K562 (cell line): Measurements from ENCODE around the gene VWA7. TPM values are rescaled to one million over a fixed set of nuclear protein-coding genes. Genes with fewer than 3 reads are reported as not detected.

Experiments used
- KLF16 ChIP-seq: IDR thresholded peaks from 2 replicates; pipeline ENCODE4 v1.6.1; 2016; ENCODE audit warnings: antibody characterized with exemption
- MLX ChIP-seq, 2 experiments: fragments of 450-650 bp in 1 of 2; sonication (generic) in 1 of 2; formaldehyde crosslinking; conservative IDR thresholded peaks; 2 replicates each; pipeline versions ENCODE4 v1.4.0 to v1.8.1; 2020 to 2022; ENCODE audit warnings: mild to moderate bottlenecking in 1 of 2, missing genetic modification reagents in 1 of 2
- NR2C1 ChIP-seq, 2 experiments: fragments of 450-650 bp; IDR thresholded peaks; 2 replicates each; pipeline ENCODE4 v1.6.1; 2017; ENCODE audit warnings: mild to moderate bottlenecking in 2 of 2, antibody characterized with exemption in 1 of 2, inconsistent platforms in 1 of 2, missing compliant biosample characterization in 1 of 2, missing genetic modification characterization in 1 of 2
- SMARCA4 ChIP-seq: fragments of 450-650 bp; IDR thresholded peaks from 2 replicates; pipeline ENCODE4 v1.6.1; 2016
- SREBF2 ChIP-seq: sonication (generic); formaldehyde crosslinking; IDR thresholded peaks from 2 replicates; pipeline ENCODE4 v1.4.0; 2020; ENCODE audit warnings: mild to moderate bottlenecking, missing genetic modification reagents
- SUPT5H ChIP-seq: fragments of 450-650 bp; IDR thresholded peaks from 2 replicates; pipeline ENCODE4 v1.6.1; 2016
- ZBTB40 ChIP-seq, 2 experiments: fragments of 450-650 bp in 1 of 2; sonication (generic) in 1 of 2; formaldehyde crosslinking in 1 of 2; IDR thresholded peaks; 2 replicates each; pipeline versions ENCODE4 v1.7.1 to v1.9.0; 2016 to 2022; ENCODE audit warnings: inconsistent platforms in 1 of 2, mild to moderate bottlenecking in 1 of 2, missing genetic modification reagents in 1 of 2
- ZNF217 ChIP-seq: sonication (generic); formaldehyde crosslinking; IDR thresholded peaks from 2 replicates; pipeline ENCODE4 v1.8.0; 2022; ENCODE audit warnings: mild to moderate bottlenecking, missing genetic modification reagents
- ZNF24 ChIP-seq: fragments of 450-650 bp; IDR thresholded peaks from 2 replicates; pipeline ENCODE4 v1.6.1; 2016
- ZNF445 ChIP-seq: fragments of 250-450 bp; sonication (Bioruptor Pico); IDR thresholded peaks from 2 replicates; pipeline ENCODE4 v1.4.0; 2020; ENCODE audit warnings: low read depth, mild to moderate bottlenecking, moderate library complexity
- ZNF76 ChIP-seq: fragments of 250-450 bp; sonication (Bioruptor Pico); IDR thresholded peaks from 2 replicates; pipeline ENCODE4 v1.4.0; 2020; ENCODE audit warnings: mild to moderate bottlenecking, moderate library complexity, borderline replicate concordance
- ZNF830 ChIP-seq: fragments of 250-450 bp; sonication (Bioruptor Pico); IDR thresholded peaks from 2 replicates; pipeline ENCODE4 v1.5.0; 2021; ENCODE audit warnings: mild to moderate bottlenecking
- polyA plus RNA-seq, 8 experiments: library from polyadenylated mRNA; depleted of rRNA in 4 of 8; stranded (reverse) in 5 of 8; unstranded in 3 of 8; fragments of >200 nt; fragmentation: Nextera tagmentation in 2 of 8; fragmentation: Illumina TruSeq in 1 of 8; extraction: Ambion mirVana in 2 of 8; extraction: Trizol in 1 of 8; gene quantifications; 2 replicates each; pipeline versions ENCODE4 v1.2.1 to v1.2.3, GENCODE V29; 2011 to 2014; ENCODE audit warnings: inconsistent platforms in 1 of 8, missing spikeins in 1 of 8
- total RNA-seq, 7 experiments: library from RNA; depleted of rRNA in 6 of 7; stranded (reverse); fragments of >200 nt in 6 of 7; fragmentation: Illumina TruSeq in 2 of 7; extraction: Trizol in 2 of 7; gene quantifications; 2 replicates each; pipeline versions ENCODE4 v1.2.1 to v1.2.3, GENCODE V29; 2011 to 2021; ENCODE audit warnings: low replicate concordance in 1 of 7
- TF ChIP-seq, protein P1 (sequence below): fragments of 450-650 bp; IDR thresholded peaks from 2 replicates; pipeline ENCODE4 v1.6.1; 2018; ENCODE audit not compliant: partially characterized antibody

VWA7 gene
- total and polyA plus RNA-seq, 9 of the 15 experiments (the other 6 are each of a cell fraction or from before 2014, with no cell fraction given) = 0.18 to 2.9 (median 0.95) TPM

GRCh38 chr6:31725502-31726350 is 51.4 kb downstream of the VWA7 start (continued):
- 0 out of 2 replicates have a peak, but pooled peaks have one; percentile 58 for TF ChIP-seq ZBTB40 (IDR thresholded peaks at IDR 0.05)
- TF ChIP-seq ZBTB40 (CRISPR knock-in tag; IDR thresholded peaks at IDR 0.05) = no peak
- peak; percentile 90 for TF ChIP-seq ZNF76 (CRISPR knock-in tag)
- TF ChIP-seq SUPT5H = peak; percentile 63; the same call in 1 of the 2 replicates
- TF ChIP-seq SREBF2 (CRISPR knock-in tag) = 0 out of 2 replicates have a peak, but pooled peaks have one; percentile 22
- no peak for TF ChIP-seq ZNF24
- peak; percentile 39; the same call in 1 of the 2 replicates for TF ChIP-seq KLF16
- TF ChIP-seq ZNF830 (CRISPR knock-in tag) = peak; percentile 72; the same call in 1 of the 2 replicates
- TF ChIP-seq SMARCA4 = peak; percentile 78
- TF ChIP-seq NR2C1 (IDR thresholded peaks at IDR 0.05) = no peak
- peak; percentile 34; the same call in 1 of the 2 replicates for TF ChIP-seq NR2C1 (tag; IDR thresholded peaks at IDR 0.05)
- TF ChIP-seq, protein P1, sequence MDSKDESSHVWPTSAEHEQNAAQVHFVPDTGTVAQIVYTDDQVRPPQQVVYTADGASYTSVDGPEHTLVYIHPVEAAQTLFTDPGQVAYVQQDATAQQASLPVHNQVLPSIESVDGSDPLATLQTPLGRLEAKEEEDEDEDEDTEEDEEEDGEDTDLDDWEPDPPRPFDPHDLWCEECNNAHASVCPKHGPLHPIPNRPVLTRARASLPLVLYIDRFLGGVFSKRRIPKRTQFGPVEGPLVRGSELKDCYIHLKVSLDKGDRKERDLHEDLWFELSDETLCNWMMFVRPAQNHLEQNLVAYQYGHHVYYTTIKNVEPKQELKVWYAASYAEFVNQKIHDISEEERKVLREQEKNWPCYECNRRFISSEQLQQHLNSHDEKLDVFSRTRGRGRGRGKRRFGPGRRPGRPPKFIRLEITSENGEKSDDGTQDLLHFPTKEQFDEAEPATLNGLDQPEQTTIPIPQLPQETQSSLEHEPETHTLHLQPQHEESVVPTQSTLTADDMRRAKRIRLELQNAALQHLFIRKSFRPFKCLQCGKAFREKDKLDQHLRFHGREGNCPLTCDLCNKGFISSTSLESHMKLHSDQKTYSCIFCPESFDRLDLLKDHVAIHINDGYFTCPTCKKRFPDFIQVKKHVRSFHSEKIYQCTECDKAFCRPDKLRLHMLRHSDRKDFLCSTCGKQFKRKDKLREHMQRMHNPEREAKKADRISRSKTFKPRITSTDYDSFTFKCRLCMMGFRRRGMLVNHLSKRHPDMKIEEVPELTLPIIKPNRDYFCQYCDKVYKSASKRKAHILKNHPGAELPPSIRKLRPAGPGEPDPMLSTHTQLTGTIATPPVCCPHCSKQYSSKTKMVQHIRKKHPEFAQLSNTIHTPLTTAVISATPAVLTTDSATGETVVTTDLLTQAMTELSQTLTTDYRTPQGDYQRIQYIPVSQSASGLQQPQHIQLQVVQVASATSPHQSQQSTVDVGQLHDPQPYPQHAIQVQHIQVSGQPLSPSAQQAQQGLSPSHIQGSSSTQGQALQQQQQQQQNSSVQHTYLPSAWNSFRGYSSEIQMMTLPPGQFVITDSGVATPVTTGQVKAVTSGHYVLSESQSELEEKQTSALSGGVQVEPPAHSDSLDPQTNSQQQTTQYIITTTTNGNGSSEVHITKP = peak; percentile 8
- TF ChIP-seq ZNF445 (CRISPR knock-in tag) = 0 out of 2 replicates have a peak, but pooled peaks have one; percentile 40
- no peak for TF ChIP-seq ZNF217 (CRISPR knock-in tag)
- 0 out of 4 replicates have a peak, but pooled peaks of 1 of the 2 experiments have one; percentile 83 for TF ChIP-seq MLX (CRISPR knock-in tag; conservative IDR thresholded peaks at IDR 0.05)
